BJ (cell line): ENCODE results near the gene SHOC2. TPM values are rescaled to one million over a fixed set of nuclear protein-coding genes. Genes with fewer than 3 reads are reported as not detected.

Source experiments
- CTCF ChIA-PET: fragments of 350-600 bp; formaldehyde crosslinking; extraction: SDS; loops from one replicate; lab custom pipeline; 2021; ENCODE audit warnings: antibody characterized with exemption, inconsistent platforms; lab: Yijun Ruan, JAX
- POLR2A ChIA-PET: fragments of 300-600 bp; sonication (Branson Sonifier 250); formaldehyde crosslinking; extraction: SDS; loops from one replicate; lab custom pipeline; 2021; ENCODE audit warnings: antibody characterized with exemption; lab: Charles Lee
- DNase-seq: peaks from one replicate; pipeline ENCODE4 v3.0.0-alpha.2; 2011; ENCODE audit warnings: low read depth
- H3K27me3 ChIP-seq: 2 replicates; pipeline ENCODE4 v1.6.0; 2011; ENCODE audit warnings: low read length; ENCODE audit not compliant: control insufficient read depth, insufficient read depth
- H3K36me3 ChIP-seq: 2 replicates; pipeline ENCODE4 v1.5.1; 2011; ENCODE audit warnings: low read length; ENCODE audit not compliant: control insufficient read depth, insufficient read depth
- H3K4me3 ChIP-seq: 2 replicates; pipeline ENCODE4 v1.5.1; 2011; ENCODE audit warnings: low read depth, mild to moderate bottlenecking, control low read depth, low read length
- polyA plus RNA-seq: library from polyadenylated mRNA; depleted of rRNA; stranded (reverse); fragments of >200 nt; gene quantifications from 2 replicates; pipeline ENCODE4 v1.2.3, GENCODE V29; 2011
- TF ChIP-seq, protein P1 (sequence below): IDR thresholded peaks from 2 replicates; pipeline ENCODE4 v1.5.1; 2011; ENCODE audit warnings: low read depth, mild to moderate bottlenecking, control low read depth, inconsistent platforms, low read length, moderate library complexity; ENCODE audit not compliant: insufficient read depth

The SHOC2 gene
- polyA plus RNA-seq, 1 experiment: 14.7 TPM

GRCh38 chr10:111007486-111007885 lies 88.1 kb downstream of the SHOC2 start:
- POLR2A ChIA-PET: no interaction called here

GRCh38 chr10:111015181-111015580 lies 95.8 kb downstream of the SHOC2 start:
- H3K4me3 ChIP-seq: no peak overlapping the region
- TF ChIP-seq, protein P1, sequence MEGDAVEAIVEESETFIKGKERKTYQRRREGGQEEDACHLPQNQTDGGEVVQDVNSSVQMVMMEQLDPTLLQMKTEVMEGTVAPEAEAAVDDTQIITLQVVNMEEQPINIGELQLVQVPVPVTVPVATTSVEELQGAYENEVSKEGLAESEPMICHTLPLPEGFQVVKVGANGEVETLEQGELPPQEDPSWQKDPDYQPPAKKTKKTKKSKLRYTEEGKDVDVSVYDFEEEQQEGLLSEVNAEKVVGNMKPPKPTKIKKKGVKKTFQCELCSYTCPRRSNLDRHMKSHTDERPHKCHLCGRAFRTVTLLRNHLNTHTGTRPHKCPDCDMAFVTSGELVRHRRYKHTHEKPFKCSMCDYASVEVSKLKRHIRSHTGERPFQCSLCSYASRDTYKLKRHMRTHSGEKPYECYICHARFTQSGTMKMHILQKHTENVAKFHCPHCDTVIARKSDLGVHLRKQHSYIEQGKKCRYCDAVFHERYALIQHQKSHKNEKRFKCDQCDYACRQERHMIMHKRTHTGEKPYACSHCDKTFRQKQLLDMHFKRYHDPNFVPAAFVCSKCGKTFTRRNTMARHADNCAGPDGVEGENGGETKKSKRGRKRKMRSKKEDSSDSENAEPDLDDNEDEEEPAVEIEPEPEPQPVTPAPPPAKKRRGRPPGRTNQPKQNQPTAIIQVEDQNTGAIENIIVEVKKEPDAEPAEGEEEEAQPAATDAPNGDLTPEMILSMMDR: no peak
- ChIA-PET POLR2A (no interaction called here), CTCF (no interaction called here)
- H3K27me3 ChIP-seq: no peaks in the 10 kb centered on the region
- DNase-seq: no peak
- no peaks in the 10 kb centered on the region; the same call in 1 of the 2 replicates for H3K36me3 ChIP-seq

More at GRCh38 chr10:111007486-111007885, 88.1 kb downstream of the SHOC2 start:
- Histone ChIP-seq H3K27me3 (no peaks in the 10 kb centered on the region), H3K36me3 (peaks cover 3% of the 10 kb centered on the region), H3K4me3 (no peak overlapping the region)
- CTCF ChIA-PET: no interaction called here
- DNase-seq: no peak
- TF ChIP-seq, protein P1: no peak

- TF ChIP-seq, protein P1: no peak
- ChIA-PET CTCF (no interaction called here), POLR2A (no interaction called here)
- H3K36me3 ChIP-seq: no peaks in the 10 kb centered on the region
- H3K27me3 ChIP-seq: no peaks in the 10 kb centered on the region
- DNase-seq: no peak
- no peak overlapping the region for H3K4me3 ChIP-seq
Measured at GRCh38 chr10:111017098-111017497, 97.7 kb downstream of the SHOC2 start.

DNA sequence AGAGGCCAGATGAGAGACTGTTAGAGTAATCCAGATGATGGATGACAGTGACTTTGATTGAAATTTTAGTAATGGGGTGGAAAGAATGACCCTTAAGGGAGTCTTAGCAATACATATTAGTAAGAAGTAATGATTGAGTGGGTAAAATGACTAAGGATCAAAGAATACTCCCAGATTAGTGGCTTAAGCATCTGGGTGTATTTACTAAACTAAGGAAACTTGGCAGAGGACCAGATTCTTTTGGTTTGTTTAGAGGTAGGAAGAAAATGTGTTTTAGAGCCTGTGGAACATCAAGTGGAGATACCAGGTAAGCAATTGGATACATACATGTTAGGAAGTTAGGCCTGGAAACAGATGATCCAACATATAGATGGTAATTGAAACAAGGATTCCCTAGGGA lies 98.6 kb downstream of the SHOC2 start:
- DNase-seq: no peak
- H3K4me3 ChIP-seq: no peak overlapping the region
- ChIA-PET POLR2A (no interaction called here), CTCF (no interaction called here)
- TF ChIP-seq, protein P1: no peak
- H3K27me3 ChIP-seq: no peaks in the 10 kb centered on the region
- H3K36me3 ChIP-seq: peaks cover 1% of the 10 kb centered on the region; the same call in 1 of the 2 replicates

- TF ChIP-seq, protein P1: no peak
- H3K36me3 ChIP-seq: peaks cover 1% of the 10 kb centered on the region; the same call in 1 of the 2 replicates
- H3K27me3 ChIP-seq: no peaks in the 10 kb centered on the region
- no peak for DNase-seq
- POLR2A ChIA-PET: no interaction called here
- H3K4me3 ChIP-seq: no peak overlapping the region
- CTCF ChIA-PET: interaction anchor here (1.1 kb wide), 1 partner anchor 53 kb away, joined by 3 read pairs; no protein-coding TSS in a partner anchor
Measured at GRCh38 chr10:111023060-111023459, 103.7 kb downstream of the SHOC2 start.
